NCI-H2081 (cell line): Measurements from ENCODE around the gene MTCL1.
A peak's percentile ranks its signal among the peaks of the same experiment; 100 is the strongest.

ENCODE experiments used
- DNase-seq, 2 experiments: peaks; one replicate each; lab custom pipeline; 2025; lab: John Stamatoyannopoulos, UW

MTCL1 gene

DNA sequence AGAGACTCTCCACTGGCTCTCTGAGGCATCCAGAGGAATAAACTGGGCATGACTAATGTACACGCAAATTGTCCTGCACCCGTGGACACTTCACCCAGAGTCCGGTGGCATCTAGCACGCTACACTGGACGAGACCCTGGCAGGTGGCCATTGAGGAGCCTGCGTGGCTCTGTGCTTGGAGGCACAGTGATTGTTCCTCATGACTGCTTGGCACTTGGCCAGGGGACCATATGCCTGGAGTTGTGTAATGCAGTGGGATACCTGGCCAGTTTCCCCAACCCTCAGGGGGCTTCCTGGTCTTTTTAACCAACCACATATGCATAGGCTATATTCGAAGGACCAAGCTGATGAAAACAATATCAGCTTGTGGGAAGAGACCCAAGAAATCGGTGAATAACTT is 66.6 kb downstream of the MTCL1 start:
- DNase-seq = peak; percentile 29 to 78

DNA sequence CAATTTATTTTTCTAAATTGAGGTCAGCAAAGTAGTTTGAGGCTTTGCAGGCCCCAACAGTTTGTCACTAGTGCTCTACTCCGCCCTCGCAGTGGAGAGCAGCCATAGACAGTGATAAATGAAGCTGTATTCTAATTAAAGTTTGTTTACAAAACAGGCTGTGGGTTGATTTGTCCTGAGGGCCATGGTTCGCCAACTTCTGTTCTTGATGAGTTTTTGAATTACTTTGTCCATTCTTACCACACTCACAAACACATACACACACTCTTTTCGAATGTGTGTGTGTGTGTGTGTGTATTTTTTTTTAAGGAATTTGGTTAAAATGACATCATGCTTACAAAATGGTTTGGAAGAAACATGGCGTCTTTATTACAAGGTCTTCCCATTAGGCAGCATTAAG is 68.6 kb downstream of the MTCL1 start:
- DNase-seq = no peak

DNA sequence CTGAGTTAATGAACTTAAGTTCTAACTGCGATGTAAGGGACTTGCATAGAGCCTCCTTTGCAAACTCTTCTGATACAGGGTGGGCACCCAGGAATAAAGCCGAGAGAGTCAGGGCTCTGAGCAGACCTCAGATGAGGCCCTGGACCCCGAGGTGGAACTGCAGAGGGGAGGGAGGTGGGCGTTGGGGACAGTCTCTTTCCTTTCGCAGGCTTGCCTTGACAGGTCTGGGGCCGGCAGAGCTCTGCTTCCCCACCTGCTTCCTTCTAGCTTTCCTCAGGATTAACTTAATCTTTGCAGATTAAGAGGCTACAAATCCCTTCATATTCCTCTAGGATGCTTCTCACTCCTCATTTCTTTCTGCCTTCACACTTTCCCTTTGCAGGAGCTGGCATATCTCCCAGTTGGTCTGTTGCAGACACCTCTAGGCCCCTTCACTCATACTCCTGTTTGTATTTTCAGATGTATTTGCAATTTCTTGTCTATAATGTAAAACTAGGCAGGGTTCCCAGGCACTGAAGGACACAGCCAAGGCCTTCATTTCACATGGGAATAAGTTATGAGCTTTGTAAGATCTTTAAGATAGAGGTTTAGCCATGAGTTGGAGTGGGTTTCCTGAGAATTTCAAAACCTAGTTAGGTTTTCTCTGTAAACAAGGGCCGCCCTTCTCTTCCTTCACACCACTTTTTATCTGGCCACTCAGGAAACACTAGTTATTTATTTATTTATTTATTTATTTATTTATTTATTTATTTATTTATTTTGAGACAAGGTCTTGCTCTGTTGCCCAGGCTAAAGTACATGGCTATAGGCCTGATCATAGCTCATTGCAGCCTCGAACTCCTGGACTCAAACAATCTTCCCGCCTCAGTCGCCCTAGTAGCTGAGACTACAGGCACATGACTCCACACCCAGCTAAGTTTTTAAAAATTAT is 70.9 kb downstream of the MTCL1 start:
- no peak for DNase-seq

DNA sequence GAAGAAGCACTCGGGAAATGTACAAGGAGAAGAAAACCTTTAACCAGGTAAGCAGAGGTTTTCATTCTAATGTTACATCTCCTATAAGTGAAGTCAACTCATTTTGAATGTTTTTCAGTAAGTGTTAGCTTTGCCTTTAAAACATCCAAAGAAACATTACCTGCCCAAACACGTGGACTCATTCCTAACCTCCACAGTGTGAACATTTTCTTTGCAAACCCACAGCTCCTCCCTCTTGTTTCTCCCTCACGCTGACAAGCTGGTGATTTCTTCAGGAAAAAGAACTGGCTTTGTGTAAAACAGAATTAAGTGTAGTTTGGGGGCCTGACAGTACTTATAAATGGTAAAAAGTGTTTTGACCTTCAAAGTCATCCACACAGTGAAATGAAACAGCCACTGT is 72.5 kb downstream of the MTCL1 start:
- DNase-seq = no peak

DNA sequence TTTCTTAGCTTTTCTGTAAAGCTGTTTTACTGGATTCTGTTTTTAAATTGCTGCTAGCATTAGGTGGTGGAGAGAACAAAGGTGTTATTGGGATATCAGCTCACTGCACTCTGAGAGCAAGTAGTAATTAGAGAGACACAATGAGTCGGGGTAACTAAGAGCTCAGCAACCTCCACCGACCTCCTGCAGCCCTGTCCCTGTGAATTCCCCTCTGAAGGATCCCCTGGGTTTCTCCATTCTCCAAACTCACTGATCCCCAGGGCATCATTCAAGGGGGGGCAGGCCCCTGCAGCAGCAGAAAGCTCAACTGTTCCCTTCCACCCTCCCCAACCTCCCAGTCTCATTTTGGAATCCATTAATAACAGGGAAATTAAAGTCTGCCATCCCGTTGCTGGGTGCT is 73.0 kb downstream of the MTCL1 start:
- DNase-seq = peak in 1 of 2 experiments; percentile 46

DNA sequence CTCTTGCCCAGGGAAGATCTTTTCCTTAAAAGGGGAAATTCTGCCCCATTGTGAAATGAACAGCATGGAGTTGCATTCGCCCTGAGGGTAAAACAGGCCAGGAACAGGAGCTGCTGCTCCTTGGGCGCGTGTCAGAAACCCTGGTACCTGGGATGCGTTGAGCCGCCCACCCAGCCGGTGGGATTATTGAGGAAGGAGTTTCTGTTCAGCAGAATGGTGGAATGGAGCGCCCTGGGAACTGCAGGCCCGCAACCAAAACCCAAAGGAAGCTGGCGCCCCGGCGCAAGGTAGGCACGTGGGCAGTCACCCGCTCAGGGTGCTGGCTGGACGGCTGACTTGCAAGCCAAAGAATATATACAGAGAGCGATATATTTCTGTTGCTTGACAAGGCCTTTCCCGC is 73.5 kb downstream of the MTCL1 start:
- no peak for DNase-seq

GRCh38 chr18:8779251-8779650 is 73.9 kb downstream of the MTCL1 start:
- no peak for DNase-seq

DNA sequence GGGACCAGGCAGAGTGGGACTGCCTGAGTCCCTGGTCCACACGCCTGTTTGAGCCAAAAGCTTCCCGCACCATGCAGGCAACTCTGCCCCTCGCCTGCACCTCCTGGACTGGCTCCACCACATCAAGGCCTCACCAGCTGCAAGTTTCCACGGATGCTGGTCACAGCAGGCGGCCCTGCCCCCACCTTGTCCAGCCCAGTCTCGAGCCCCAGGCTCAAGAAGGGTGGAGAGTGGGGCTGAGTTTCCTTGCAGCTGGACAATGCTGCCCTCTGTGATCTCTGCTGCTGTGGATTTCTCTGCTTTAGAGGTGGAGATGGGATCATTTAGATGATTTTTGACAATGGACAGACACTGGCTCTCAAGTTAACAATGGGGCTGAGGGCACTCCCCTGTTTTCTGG is 74.9 kb downstream of the MTCL1 start:
- no peak for DNase-seq

DNA sequence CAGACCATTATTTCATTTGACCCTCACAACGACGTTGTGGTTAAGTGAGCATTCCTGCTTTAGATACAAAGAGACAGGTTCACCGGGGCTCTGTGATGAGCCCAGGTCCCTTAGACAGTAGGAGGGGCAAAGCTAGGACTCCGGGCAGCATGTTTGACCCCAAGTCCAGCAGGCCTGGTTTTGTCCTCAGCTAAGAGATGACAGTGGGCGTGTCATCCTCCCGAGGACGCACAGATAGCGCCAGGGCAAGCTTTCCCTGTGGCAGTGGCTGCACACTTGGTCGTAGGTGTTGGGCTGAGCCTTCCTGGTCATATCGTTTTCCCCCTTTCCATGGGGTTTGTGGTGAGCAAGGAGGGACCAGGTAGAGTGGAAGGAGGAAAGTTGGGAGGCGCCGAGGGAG is 76.3 kb downstream of the MTCL1 start:
- no peak for DNase-seq

DNA sequence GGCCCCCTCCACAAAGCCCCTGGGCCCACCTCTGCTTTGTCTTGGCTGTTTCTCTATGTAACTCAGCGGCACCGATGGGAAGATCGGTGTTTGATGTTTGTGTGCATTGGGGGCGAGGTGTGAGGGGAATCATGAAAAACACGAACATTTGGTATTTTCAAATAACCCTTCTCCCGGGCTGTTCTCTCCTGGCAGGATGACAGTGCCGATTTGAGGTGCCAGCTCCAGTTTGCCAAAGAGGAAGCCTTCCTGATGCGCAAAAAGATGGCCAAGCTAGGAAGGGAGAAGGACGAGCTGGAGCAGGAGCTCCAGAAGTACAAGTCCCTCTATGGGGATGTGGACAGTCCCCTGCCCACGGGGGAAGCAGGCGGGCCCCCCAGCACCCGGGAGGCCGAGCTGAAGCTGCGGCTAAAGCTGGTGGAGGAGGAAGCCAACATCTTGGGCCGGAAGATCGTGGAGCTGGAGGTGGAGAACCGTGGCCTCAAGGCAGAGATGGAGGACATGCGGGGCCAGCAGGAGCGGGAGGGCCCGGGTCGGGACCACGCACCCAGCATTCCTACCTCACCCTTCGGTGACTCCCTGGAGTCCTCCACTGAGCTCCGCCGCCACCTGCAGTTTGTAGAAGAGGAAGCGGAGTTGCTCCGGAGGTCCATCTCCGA is 78.1 kb downstream of the MTCL1 start:
- no peak for DNase-seq

- DNase-seq = no peak
Measured at GRCh38 chr18:8783994-8784530, 78.7 kb downstream of the MTCL1 start.

DNA sequence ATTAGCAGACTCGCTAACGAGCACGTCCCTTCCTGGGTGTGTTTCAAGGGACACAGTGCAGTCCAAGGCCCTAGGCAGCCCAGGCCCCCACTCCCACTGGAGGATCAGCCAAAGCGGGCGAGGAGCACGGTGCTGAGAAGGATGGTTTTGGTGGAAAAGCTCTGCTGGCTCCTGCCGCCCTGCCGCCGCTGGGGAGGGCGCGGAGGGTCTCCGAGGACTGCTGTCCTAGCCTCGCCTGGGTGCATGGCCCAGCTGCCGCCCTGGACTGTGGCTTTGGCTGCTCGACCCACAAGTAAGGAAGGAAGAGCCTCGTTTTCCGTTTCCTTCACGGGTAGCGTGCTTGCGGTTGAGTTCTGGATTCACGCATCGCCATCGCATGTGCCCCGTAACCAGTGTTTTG is 79.9 kb downstream of the MTCL1 start:
- no peak for DNase-seq

- DNase-seq = no peak
Measured at GRCh38 chr18:8785855-8786482, 80.6 kb downstream of the MTCL1 start.

- no peak for DNase-seq
Measured at GRCh38 chr18:8786483-8787370, 81.4 kb downstream of the MTCL1 start.

GRCh38 chr18:8787371-8787670 is 82.0 kb downstream of the MTCL1 start:
- no peak for DNase-seq

- no peak for DNase-seq
Measured at GRCh38 chr18:8787794-8788193, 82.4 kb downstream of the MTCL1 start.

DNA sequence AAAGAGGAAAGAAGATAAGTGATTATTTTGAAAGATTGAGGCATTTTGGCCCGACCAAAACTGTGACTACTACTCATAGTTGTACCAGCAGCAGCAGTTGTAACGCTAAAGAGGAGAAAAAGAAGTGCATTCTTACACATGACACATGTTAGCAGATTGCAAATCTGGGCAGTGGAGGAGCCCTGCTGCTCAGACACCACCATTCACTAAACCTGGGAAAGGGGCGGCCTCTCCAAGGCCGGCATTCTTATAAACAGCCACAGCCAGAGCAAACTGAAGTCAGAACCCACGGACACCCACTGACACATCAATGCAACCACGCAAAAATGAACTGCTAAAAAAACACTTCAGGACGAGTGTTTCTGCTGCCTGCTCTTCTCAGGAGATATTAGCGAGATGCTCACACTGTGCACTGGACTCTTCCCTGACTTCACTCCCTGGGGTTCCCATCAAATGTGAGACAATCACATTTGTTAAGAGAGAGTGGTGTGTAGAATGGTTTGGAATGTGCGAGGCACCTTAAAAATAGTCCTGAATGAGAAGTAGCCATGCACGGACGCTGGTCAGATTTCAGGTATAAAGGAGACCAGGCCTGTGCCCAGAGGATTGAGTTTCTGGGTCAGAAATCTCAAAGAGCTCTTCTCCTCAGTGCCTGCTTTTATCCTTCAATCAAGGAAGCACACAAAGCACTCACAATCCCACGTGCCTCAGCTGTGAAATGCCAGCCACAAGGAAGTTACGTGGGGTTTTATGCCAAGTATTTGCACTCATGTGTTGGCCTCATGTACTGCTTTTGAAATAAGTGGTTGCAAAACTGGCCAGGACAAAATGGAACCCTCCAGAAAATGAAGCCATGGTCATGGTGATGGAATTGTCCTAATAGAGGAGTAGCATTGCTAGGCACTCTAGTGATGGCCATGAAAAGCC is 83.4 kb downstream of the MTCL1 start:
- DNase-seq = no peak

GRCh38 chr18:8791171-8791651 is 85.9 kb downstream of the MTCL1 start:
- no peak for DNase-seq

- DNase-seq = no peak
Measured at GRCh38 chr18:8792688-8793316, 87.4 kb downstream of the MTCL1 start.
